Neural progenitor cell (in vitro differentiated cells): Measurements from ENCODE around the gene CDK5R1. TPM values are rescaled to one million over a fixed set of nuclear protein-coding genes. Genes with fewer than 3 reads are reported as not detected.
A peak's percentile ranks its signal among the peaks of the same experiment; 100 is the strongest.

Experiments
- DNase-seq: peaks from one replicate; pipeline ENCODE4 v3.0.0-alpha.2; 2016; ENCODE audit warnings: low spot score
- H2AFZ ChIP-seq: fragments of 200-600 bp; sonication (generic); replicated peaks from 2 replicates; pipeline ENCODE4 v1.6.1; 2016; ENCODE audit warnings: antibody characterized with exemption
- H3F3A ChIP-seq: fragments of 200-600 bp; sonication (generic); 2 replicates; pipeline ENCODE4 v1.6.1; 2016; ENCODE audit warnings: antibody characterized with exemption, low read depth
- H3K27ac ChIP-seq: fragments of 200-600 bp; sonication (generic); 2 replicates; pipeline ENCODE4 v1.5.1; 2016; ENCODE audit warnings: mild to moderate bottlenecking
- H3K27me3 ChIP-seq: fragments of 200-600 bp; sonication (generic); 2 replicates; pipeline ENCODE4 v1.6.1; 2016; ENCODE audit warnings: mild to moderate bottlenecking, moderate library complexity
- H3K36me3 ChIP-seq: fragments of 200-600 bp; sonication (generic); 2 replicates; pipeline ENCODE4 v1.5.1; 2016
- H3K4me1 ChIP-seq: fragments of 200-600 bp; sonication (generic); 2 replicates; pipeline ENCODE4 v1.6.1; 2016; ENCODE audit warnings: mixed run types
- H3K4me2 ChIP-seq: fragments of 200-600 bp; sonication (generic); 2 replicates; pipeline ENCODE4 v1.6.1; 2016
- H3K4me3 ChIP-seq: fragments of 200-600 bp; sonication (generic); 2 replicates; pipeline ENCODE4 v1.5.1; 2016
- H3K79me2 ChIP-seq: fragments of 200-600 bp; sonication (generic); 2 replicates; pipeline ENCODE4 v1.6.1; 2016; ENCODE audit warnings: low read depth
- H3K9ac ChIP-seq: fragments of 200-600 bp; sonication (generic); 2 replicates; pipeline ENCODE4 v1.6.1; 2016
- H3K9me3 ChIP-seq: fragments of 200-600 bp; sonication (generic); 2 replicates; pipeline ENCODE4 v1.5.1; 2016; ENCODE audit warnings: low read depth
- H4K20me1 ChIP-seq: fragments of 200-600 bp; sonication (generic); 2 replicates; pipeline ENCODE4 v1.6.1; 2016; ENCODE audit warnings: low read depth
- H3K27ac Mint-ChIP-seq: 3 replicates; pipeline ENCODE4 v1.8.0; 2021; ENCODE audit warnings: mixed read lengths
- H3K27me3 Mint-ChIP-seq: 2 replicates; pipeline ENCODE4 v1.8.0; 2022; ENCODE audit warnings: low read depth, mild to moderate bottlenecking, inconsistent platforms, moderate library complexity, mixed read lengths; ENCODE audit not compliant: insufficient read depth
- H3K36me3 Mint-ChIP-seq: 3 replicates; pipeline ENCODE4 v1.8.0; 2021; ENCODE audit warnings: mixed read lengths
- H3K4me1 Mint-ChIP-seq: 3 replicates; pipeline ENCODE4 v1.8.0; 2021; ENCODE audit warnings: mixed read lengths
- H3K4me3 Mint-ChIP-seq: 3 replicates; pipeline ENCODE4 v1.8.0; 2021; ENCODE audit warnings: mild to moderate bottlenecking, moderate library complexity, mixed read lengths
- H3K9me3 Mint-ChIP-seq: 3 replicates; pipeline ENCODE4 v1.8.0; 2020; ENCODE audit warnings: mixed read lengths
- CTCF ChIP-seq: fragments of 200-600 bp; sonication (generic); IDR thresholded peaks from 2 replicates; pipeline ENCODE4 v1.5.1; 2017; ENCODE audit warnings: antibody characterized with exemption, mild to moderate bottlenecking
- EZH2 ChIP-seq: fragments of 200-600 bp; sonication (generic); IDR thresholded peaks from 2 replicates; pipeline ENCODE4 v1.6.1; 2017; ENCODE audit warnings: antibody characterized with exemption, mild to moderate bottlenecking, moderate library complexity
- EZH2phosphoT487 ChIP-seq: fragments of 200-600 bp; sonication (generic); IDR thresholded peaks from 2 replicates; pipeline ENCODE4 v1.6.1; 2017; ENCODE audit warnings: antibody characterized with exemption
- total RNA-seq: library from RNA; depleted of rRNA; stranded (reverse); fragments of >200 nt; gene quantifications from 2 replicates; pipeline ENCODE4 v1.2.3, GENCODE V29; 2015; ENCODE audit warnings: low replicate concordance

The CDK5R1 gene
- total RNA-seq, 1 donor from 2014 or later, result 6.9 TPM

DNA sequence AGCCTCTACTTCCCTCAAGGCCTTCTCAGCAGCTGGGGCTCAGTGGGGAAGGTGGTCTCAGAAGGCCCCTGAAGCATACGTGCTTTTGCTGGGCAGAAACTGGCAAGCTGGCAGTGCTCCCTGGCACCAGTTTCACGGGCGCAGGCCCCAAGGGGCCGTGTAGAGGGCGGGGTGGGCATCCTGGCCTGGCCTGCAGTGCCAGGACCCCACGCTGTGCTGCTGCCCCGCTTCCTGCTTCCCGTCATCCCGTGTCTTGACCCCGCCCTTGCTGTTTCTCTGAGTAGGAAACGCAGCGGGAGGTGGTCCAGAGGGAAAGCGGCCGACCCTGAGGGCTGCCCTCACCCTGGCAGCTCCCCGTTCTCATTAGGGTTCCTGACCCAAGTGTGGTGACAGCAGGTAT is 6.8 kb downstream of the CDK5R1 start:
- Mint-ChIP-seq H3K36me3 (peaks cover 11% of the 10 kb centered on the region), H3K27ac (no peak overlapping the region), H3K9me3 (no peaks in the 10 kb centered on the region), H3K4me3 (no peak overlapping the region), H3K4me1 (peaks cover 56% of the 10 kb centered on the region), H3K27me3 (peaks cover 3% of the 10 kb centered on the region)
- H3K27me3 ChIP-seq, result no peaks in the 10 kb centered on the region
- H3K79me2 ChIP-seq, result peaks cover 22% of the 10 kb centered on the region
- H3K36me3 ChIP-seq, result no peaks in the 10 kb centered on the region
- H3K4me2 ChIP-seq, result no peak overlapping the region
- no peak overlapping the region for H3K27ac ChIP-seq
- no peak for DNase-seq
- peaks cover 18% of the 10 kb centered on the region for H3K4me1 ChIP-seq
- H3K9ac ChIP-seq, result no peak overlapping the region
- H4K20me1 ChIP-seq, result peaks cover 28% of the 10 kb centered on the region
- H2AFZ ChIP-seq, result no peak overlapping the region
- no peak for TF ChIP-seq EZH2
- no peak for TF ChIP-seq EZH2phosphoT487
- no peaks in the 10 kb centered on the region for H3F3A ChIP-seq
- no peak overlapping the region for H3K4me3 ChIP-seq
- no peaks in the 10 kb centered on the region for H3K9me3 ChIP-seq

DNA sequence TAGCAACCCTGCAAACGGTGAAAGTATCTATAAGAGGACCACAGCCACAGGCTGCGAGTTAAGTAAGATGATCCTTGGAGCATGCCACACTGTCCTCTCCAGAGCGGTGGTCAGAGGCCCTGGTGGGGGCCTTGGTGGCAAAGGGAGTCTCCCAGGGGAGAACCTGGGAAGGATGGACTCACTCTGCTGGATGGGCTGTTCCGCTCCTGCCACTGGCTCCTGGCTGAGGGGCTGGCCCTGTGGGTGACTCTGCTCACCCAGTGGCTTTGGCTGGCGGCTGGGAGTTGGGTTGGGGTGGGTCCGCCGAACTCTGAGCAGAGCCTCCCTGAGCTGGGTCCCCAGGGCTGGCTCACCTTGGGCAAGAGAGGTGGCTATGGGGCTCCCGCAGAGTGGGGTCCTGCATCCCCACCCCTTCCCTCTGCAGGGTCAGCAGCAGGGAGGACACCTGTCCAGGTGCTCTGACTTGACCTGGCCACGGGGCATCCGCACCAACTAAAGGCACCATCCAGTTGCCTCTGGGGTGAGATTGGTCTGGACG is 7.3 kb downstream of the CDK5R1 start:
- Histone ChIP-seq H3K27ac (no peak overlapping the region), H3K36me3 (no peaks in the 10 kb centered on the region), H3K9ac (no peak overlapping the region), H2AFZ (no peak overlapping the region), H3K4me2 (no peak overlapping the region), H4K20me1 (peaks cover 23% of the 10 kb centered on the region), H3K9me3 (no peaks in the 10 kb centered on the region), H3K27me3 (no peaks in the 10 kb centered on the region), H3F3A (no peaks in the 10 kb centered on the region), H3K4me3 (no peak overlapping the region), H3K4me1 (peaks cover 14% of the 10 kb centered on the region), H3K79me2 (peaks cover 18% of the 10 kb centered on the region)
- Mint-ChIP-seq H3K4me1 (peaks cover 54% of the 10 kb centered on the region), H3K9me3 (peaks cover 2% of the 10 kb centered on the region), H3K27me3 (peaks cover 3% of the 10 kb centered on the region), H3K36me3 (peaks cover 8% of the 10 kb centered on the region), H3K4me3 (no peak overlapping the region), H3K27ac (no peak overlapping the region)
- DNase-seq, result no peak
- TF ChIP-seq EZH2phosphoT487 (no peak), CTCF (no peak), EZH2 (no peak)

- H3K4me3 ChIP-seq, result no peak overlapping the region
- no peaks in the 10 kb centered on the region for H3F3A ChIP-seq
- H3K9me3 ChIP-seq, result no peaks in the 10 kb centered on the region
- H3K27me3 ChIP-seq, result no peaks in the 10 kb centered on the region
- no peak overlapping the region for H3K27ac ChIP-seq
- no peaks in the 10 kb centered on the region for H3K36me3 ChIP-seq
- Mint-ChIP-seq H3K4me1 (peaks cover 47% of the 10 kb centered on the region), H3K27me3 (peaks cover under 1% of the 10 kb centered on the region), H3K27ac (no peak overlapping the region), H3K4me3 (no peak overlapping the region), H3K9me3 (peaks cover 2% of the 10 kb centered on the region), H3K36me3 (peaks cover 3% of the 10 kb centered on the region)
- H3K4me1 ChIP-seq, result peaks cover 8% of the 10 kb centered on the region
- no peak overlapping the region for H3K9ac ChIP-seq
- H3K4me2 ChIP-seq, result no peak overlapping the region
- no peak for TF ChIP-seq EZH2
- no peak overlapping the region for H2AFZ ChIP-seq
- H4K20me1 ChIP-seq, result peaks cover 16% of the 10 kb centered on the region
- H3K79me2 ChIP-seq, result peaks cover 10% of the 10 kb centered on the region
- DNase-seq, result no peak
Observed at GRCh38 chr17:32494621-32495358, 8.0 kb downstream of the CDK5R1 start.

GRCh38 chr17:32495359-32496231 is 8.8 kb downstream of the CDK5R1 start:
- no peaks in the 10 kb centered on the region for H3K36me3 Mint-ChIP-seq
- H3K9ac ChIP-seq, result no peak overlapping the region
- no peak overlapping the region for H2AFZ ChIP-seq
- no peaks in the 10 kb centered on the region for H3F3A ChIP-seq
- H3K9me3 Mint-ChIP-seq, result peaks cover 4% of the 10 kb centered on the region
- no peak overlapping the region for H3K4me2 ChIP-seq
- no peak overlapping the region for H3K27ac Mint-ChIP-seq
- TF ChIP-seq EZH2phosphoT487, result no peak
- TF ChIP-seq EZH2, result no peak
- TF ChIP-seq CTCF, result no peak
- peak; percentile 15 for DNase-seq
- H3K4me3 Mint-ChIP-seq, result no peak overlapping the region
- H3K9me3 ChIP-seq, result no peaks in the 10 kb centered on the region
- no peaks in the 10 kb centered on the region for H3K27me3 Mint-ChIP-seq
- H3K79me2 ChIP-seq, result peaks cover 2% of the 10 kb centered on the region
- H3K4me1 ChIP-seq, result peaks cover under 1% of the 10 kb centered on the region
- peaks cover 8% of the 10 kb centered on the region for H4K20me1 ChIP-seq
- no peaks in the 10 kb centered on the region for H3K36me3 ChIP-seq
- H3K27ac ChIP-seq, result no peak overlapping the region
- H3K4me3 ChIP-seq, result no peak overlapping the region
- H3K4me1 Mint-ChIP-seq, result peaks cover 38% of the 10 kb centered on the region
- no peaks in the 10 kb centered on the region for H3K27me3 ChIP-seq
